B cell (primary cell): ENCODE results near the gene LMF2. TPM values are rescaled to one million over a fixed set of nuclear protein-coding genes. Genes with fewer than 3 reads are reported as not detected.

ENCODE experiments used
- ATAC-seq: fragments of 200-7000 bp; cut with Tn5 transposase; one replicate; pipeline ENCODE4 v1.10.0; 2021; ENCODE audit warnings: low read depth, mild to moderate bottlenecking, moderate number of reproducible peaks, moderate library complexity
- CTCF ChIA-PET: fragments of 350-600 bp; sonication (Branson Sonifier 250); formaldehyde crosslinking; loops from one replicate; lab custom pipeline; 2021; ENCODE audit warnings: antibody characterized with exemption, inconsistent platforms; lab: Charles Lee
- POLR2A ChIA-PET: fragments of 350-600 bp; sonication (Branson Sonifier 250); formaldehyde crosslinking; loops from one replicate; lab custom pipeline; 2021; ENCODE audit warnings: antibody characterized with exemption; lab: Charles Lee
- DNase-seq: peaks from one replicate; pipeline ENCODE4 v3.0.0; 2013
- H2AFZ ChIP-seq: 2 replicates; pipeline ENCODE4 v1.6.1; 2012; ENCODE audit warnings: mild to moderate bottlenecking, low read depth, low read length; ENCODE audit not compliant: insufficient read depth, poor library complexity, severe bottlenecking
- H3K27ac ChIP-seq, 2 donors: 1 replicate in 1 of 2; 2 replicates in 1 of 2; pipeline ENCODE4 v1.5.1; 2012 to 2013; ENCODE audit warnings: low read length in 2 of 2, mild to moderate bottlenecking in 2 of 2, moderate library complexity in 1 of 2
- H3K27me3 ChIP-seq, 4 experiments: fragments of 200-600 bp in 1 of 4; sonication (generic) in 1 of 4; replicated peaks in 1 of 4; 1 replicate in 2 of 4; 2 replicates in 2 of 4; pipeline versions ENCODE4 v1.6.1 to v1.7.0; 2013 to 2016; ENCODE audit warnings: low read length in 3 of 4, mild to moderate bottlenecking in 2 of 4, mixed read lengths in 1 of 4, moderate library complexity in 1 of 4; ENCODE audit not compliant: insufficient read depth in 4 of 4, control insufficient read depth in 3 of 4; ENCODE audit errors: control extremely low read depth in 1 of 4
- H3K36me3 ChIP-seq, 2 experiments: replicated peaks in 1 of 2; 1 replicate in 1 of 2; 2 replicates in 1 of 2; pipeline versions ENCODE4 v1.6.1 to v1.7.1; 2013; ENCODE audit warnings: low read length in 1 of 2; ENCODE audit not compliant: insufficient read depth in 2 of 2, control insufficient read depth in 1 of 2; ENCODE audit errors: control extremely low read depth in 1 of 2, extremely low read depth in 1 of 2
- H3K4me1 ChIP-seq, 2 donors: fragments of 200-600 bp in 1 of 2; sonication (generic) in 1 of 2; 1 replicate in 1 of 2; 2 replicates in 1 of 2; pipeline versions ENCODE4 v1.5.1 to v1.6.1; 2013 to 2017; ENCODE audit warnings: low read length in 2 of 2; ENCODE audit not compliant: control insufficient read depth in 2 of 2, insufficient read depth in 2 of 2
- H3K4me2 ChIP-seq: replicated peaks from 2 replicates; pipeline ENCODE3; 2012; ENCODE audit warnings: mild to moderate bottlenecking, low read depth, low read length; ENCODE audit not compliant: poor library complexity, severe bottlenecking
- H3K4me3 ChIP-seq, 5 experiments: fragments of 200-600 bp in 1 of 5; sonication (generic) in 1 of 5; 1 replicate in 3 of 5; 2 replicates in 2 of 5; pipeline versions ENCODE4 v1.5.1 to v1.7.0; 2011 to 2016; ENCODE audit warnings: low read length in 4 of 5, mild to moderate bottlenecking in 4 of 5, low read depth in 2 of 5, control low read depth in 1 of 5, moderate library complexity in 1 of 5; ENCODE audit not compliant: insufficient read depth in 1 of 5; ENCODE audit errors: control extremely low read depth in 1 of 5, extremely low read depth in 1 of 5
- H3K79me2 ChIP-seq: fragments of 200-600 bp; sonication (generic); one replicate; pipeline ENCODE4 v1.6.0; 2016; ENCODE audit warnings: low read length; ENCODE audit not compliant: control insufficient read depth, insufficient read depth
- H3K9ac ChIP-seq: fragments of 200-600 bp; sonication (generic); 2 replicates; pipeline ENCODE4 v1.6.1; 2017; ENCODE audit warnings: mild to moderate bottlenecking, low read length, moderate library complexity
- H3K9me3 ChIP-seq, 3 donors: one replicate each; pipeline versions ENCODE4 v1.6.1 to v1.7.1; 2013; ENCODE audit warnings: low read length in 2 of 3; ENCODE audit not compliant: control insufficient read depth in 2 of 3, insufficient read depth in 1 of 3; ENCODE audit errors: control extremely low read depth in 1 of 3
- H4K20me1 ChIP-seq: 2 replicates; pipeline ENCODE4 v1.6.0; 2012; ENCODE audit warnings: mild to moderate bottlenecking, low read length; ENCODE audit not compliant: insufficient read depth, control insufficient read depth, poor library complexity, severe bottlenecking
- H3K27ac Mint-ChIP-seq: one replicate; pipeline ENCODE4 v1.8.0; 2021; ENCODE audit warnings: mixed read lengths
- H3K27me3 Mint-ChIP-seq: one replicate; pipeline ENCODE4 v1.8.0; 2021; ENCODE audit warnings: mixed read lengths
- H3K4me1 Mint-ChIP-seq: one replicate; pipeline ENCODE4 v1.8.0; 2021; ENCODE audit warnings: mixed read lengths
- H3K4me3 Mint-ChIP-seq: one replicate; pipeline ENCODE4 v1.8.0; 2021; ENCODE audit warnings: mixed read lengths
- H3K9me3 Mint-ChIP-seq: one replicate; pipeline ENCODE4 v1.8.0; 2022; ENCODE audit warnings: mixed read lengths; ENCODE audit not compliant: insufficient read depth
- EZH2 ChIP-seq: IDR thresholded peaks from 2 replicates; pipeline ENCODE4 v1.6.1; 2012; ENCODE audit warnings: borderline replicate concordance, low read depth, mild to moderate bottlenecking, moderate library complexity, low read length; ENCODE audit not compliant: insufficient read depth, poor library complexity, severe bottlenecking
- WGBS: methylation state at CpG from one replicate; pipeline ENCODE4 v1.1.5; 2013; ENCODE audit warnings: missing lambda C conversion rate; ENCODE audit not compliant: insufficient coverage; 5-methylcytosine and 5-hydroxymethylcytosine counted together
- intact Hi-C: fragments of 100-400 bp; cut with micrococcal nuclease; formaldehyde crosslinking; loops from one replicate; pipeline ENCODE4 v1.10.0; 2022
- polyA plus RNA-seq: library from polyadenylated mRNA; depleted of rRNA; stranded (reverse); fragments of >200 nt; gene quantifications from 2 replicates; pipeline ENCODE4 v1.2.3, GENCODE V29; 2012
- total RNA-seq, 2 donors: library from RNA; stranded (reverse); fragments of 120-200 nt in 1 of 2; gene quantifications; 1 replicate in 1 of 2; 2 replicates in 1 of 2; pipeline versions ENCODE4 v1.2.3 to v1.2.4, GENCODE V29; 2013 to 2022
- TF ChIP-seq, protein P1 (sequence below): fragments of 200-600 bp; IDR thresholded peaks from one replicate; pipeline ENCODE4 v1.8.0; 2022; ENCODE audit warnings: antibody characterized with exemption, mild to moderate bottlenecking

The LMF2 gene
- total and polyA plus RNA-seq, 2 donors (not counting 1 experiment from before 2014, with no cell fraction given), result 128 to 316 TPM

DNA sequence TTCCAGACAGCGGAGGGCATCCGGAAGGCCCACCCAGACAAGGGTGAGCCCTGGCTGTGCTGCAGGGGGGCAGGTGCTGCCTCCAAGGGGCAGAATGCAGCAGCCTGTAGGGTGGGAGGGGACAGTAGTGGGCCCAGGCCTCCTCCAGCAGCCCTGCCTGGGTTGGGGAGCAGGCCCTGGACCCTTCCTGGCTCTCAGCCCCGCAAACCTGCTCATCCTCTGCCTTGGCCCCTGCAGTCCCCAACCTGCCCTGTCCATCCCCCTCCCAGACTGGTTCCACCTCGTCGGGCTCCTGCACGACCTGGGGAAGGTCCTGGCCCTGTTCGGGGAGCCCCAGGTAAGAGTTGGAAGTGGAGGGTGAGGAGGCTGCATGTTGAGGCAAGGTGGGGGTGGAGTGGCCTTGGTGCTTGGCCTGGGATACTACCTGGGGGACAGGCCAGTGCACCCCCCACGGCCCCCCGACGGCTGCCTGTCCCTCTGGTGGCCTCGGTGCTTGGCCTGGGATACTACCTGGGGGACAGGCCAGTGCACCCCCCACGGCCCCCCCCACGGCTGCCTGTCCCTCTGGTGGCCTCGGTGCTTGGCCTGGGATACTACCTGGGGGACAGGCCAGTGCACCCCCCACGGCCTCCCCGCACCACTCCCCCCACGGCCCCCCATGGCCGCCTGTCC lies 19.4 kb downstream of the LMF2 start:
- no peaks in the 10 kb centered on the region for H3K9me3 Mint-ChIP-seq
- intact Hi-C loops, result no loop called here
- no peak overlapping the region for H3K4me3 Mint-ChIP-seq
- H3K27ac ChIP-seq, result no peak overlapping the region
- no peak overlapping the region for H3K27ac Mint-ChIP-seq
- H3K79me2 ChIP-seq, result peaks cover 4% of the 10 kb centered on the region
- no peaks in the 10 kb centered on the region for H3K36me3 ChIP-seq
- POLR2A ChIA-PET, result no interaction called here
- H4K20me1 ChIP-seq, result no peaks in the 10 kb centered on the region
- H3K4me1 ChIP-seq, result peaks cover 13 to 22% of the 10 kb centered on the region in 2 donors
- H3K27me3 ChIP-seq, result peaks cover 0 to 8% (median 0%) of the 10 kb centered on the region in 4 experiments
- no peak overlapping the region for H3K4me3 ChIP-seq
- CTCF ChIA-PET, result no interaction called here
- no peak for TF ChIP-seq EZH2
- TF ChIP-seq, protein P1, sequence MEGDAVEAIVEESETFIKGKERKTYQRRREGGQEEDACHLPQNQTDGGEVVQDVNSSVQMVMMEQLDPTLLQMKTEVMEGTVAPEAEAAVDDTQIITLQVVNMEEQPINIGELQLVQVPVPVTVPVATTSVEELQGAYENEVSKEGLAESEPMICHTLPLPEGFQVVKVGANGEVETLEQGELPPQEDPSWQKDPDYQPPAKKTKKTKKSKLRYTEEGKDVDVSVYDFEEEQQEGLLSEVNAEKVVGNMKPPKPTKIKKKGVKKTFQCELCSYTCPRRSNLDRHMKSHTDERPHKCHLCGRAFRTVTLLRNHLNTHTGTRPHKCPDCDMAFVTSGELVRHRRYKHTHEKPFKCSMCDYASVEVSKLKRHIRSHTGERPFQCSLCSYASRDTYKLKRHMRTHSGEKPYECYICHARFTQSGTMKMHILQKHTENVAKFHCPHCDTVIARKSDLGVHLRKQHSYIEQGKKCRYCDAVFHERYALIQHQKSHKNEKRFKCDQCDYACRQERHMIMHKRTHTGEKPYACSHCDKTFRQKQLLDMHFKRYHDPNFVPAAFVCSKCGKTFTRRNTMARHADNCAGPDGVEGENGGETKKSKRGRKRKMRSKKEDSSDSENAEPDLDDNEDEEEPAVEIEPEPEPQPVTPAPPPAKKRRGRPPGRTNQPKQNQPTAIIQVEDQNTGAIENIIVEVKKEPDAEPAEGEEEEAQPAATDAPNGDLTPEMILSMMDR, result no peak
- no peak for ATAC-seq
- WGBS, result 86% methylated on average over 11 of the region's 18 CpGs
- no peaks in the 10 kb centered on the region for H3K9me3 ChIP-seq
- DNase-seq, result no peak
- no peak overlapping the region for H3K9ac ChIP-seq
- H3K27me3 Mint-ChIP-seq, result no peaks in the 10 kb centered on the region
- H3K4me2 ChIP-seq, result no peak overlapping the region
- no peak overlapping the region for H2AFZ ChIP-seq
- H3K4me1 Mint-ChIP-seq, result peaks cover 22% of the 10 kb centered on the region

DNA sequence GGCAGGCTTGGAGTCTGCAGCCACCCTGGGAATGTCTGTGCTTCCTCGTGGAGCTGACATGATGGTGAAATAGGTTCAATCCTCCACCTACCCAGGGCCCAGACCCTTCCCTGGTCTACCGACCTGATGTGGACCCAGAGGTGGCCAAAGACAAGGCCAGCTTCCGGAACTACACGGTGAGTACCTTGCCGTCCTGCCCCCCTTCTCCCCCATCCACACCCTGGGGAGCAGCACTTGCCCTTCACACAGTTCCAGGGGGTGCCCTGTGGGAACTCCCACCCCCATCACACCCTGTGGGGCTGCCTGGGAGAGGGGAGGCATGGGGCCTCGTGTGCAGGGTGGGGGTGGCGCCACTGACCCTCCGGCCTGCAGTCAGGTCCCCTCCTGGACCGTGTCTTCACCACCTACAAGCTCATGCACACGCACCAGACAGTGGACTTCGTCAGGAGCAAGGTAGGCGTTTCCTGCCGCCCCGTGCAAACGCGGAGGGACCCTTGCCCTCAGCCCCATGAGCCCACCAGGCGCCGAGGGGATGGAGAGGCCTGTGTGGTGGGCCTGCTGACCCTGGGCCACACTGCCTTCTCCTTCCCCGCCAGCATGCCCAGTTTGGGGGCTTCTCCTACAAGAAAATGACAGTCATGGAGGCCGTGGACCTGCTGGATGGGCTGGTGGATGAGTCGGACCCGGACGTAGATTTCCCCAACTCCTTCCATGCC lies 20.1 kb downstream of the LMF2 start:
- Histone ChIP-seq H4K20me1 (peaks cover 5% of the 10 kb centered on the region), H2AFZ (no peak overlapping the region), H3K27me3 (peaks cover 0 to 15% (median 2%) of the 10 kb centered on the region in 4 experiments), H3K9me3 (no peaks in the 10 kb centered on the region), H3K4me1 (peaks cover 13 to 27% of the 10 kb centered on the region in 2 donors), H3K4me3 (no peak overlapping the region), H3K27ac (no peak overlapping the region), H3K9ac (no peak overlapping the region), H3K36me3 (no peaks in the 10 kb centered on the region), H3K79me2 (peaks cover 4% of the 10 kb centered on the region), H3K4me2 (peak overlapping the region; percentile 17)
- 87% methylated on average over 14 of the region's 23 CpGs for WGBS
- ChIA-PET CTCF (interaction anchor here (1.1 to 2.0 kb wide), 2 partner anchors 38 to 159 kb away, joined by 3 to 4 read pairs; partner anchors contain the start of gene SCO2), POLR2A (no interaction called here)
- H3K27me3 Mint-ChIP-seq, result no peaks in the 10 kb centered on the region
- TF ChIP-seq, protein P1, result no peak
- TF ChIP-seq EZH2, result no peak
- H3K4me3 Mint-ChIP-seq, result no peak overlapping the region
- no peak overlapping the region for H3K27ac Mint-ChIP-seq
- DNase-seq, result no peak
- intact Hi-C loops, result no loop called here
- no peaks in the 10 kb centered on the region for H3K9me3 Mint-ChIP-seq
- ATAC-seq, result no peak
- H3K4me1 Mint-ChIP-seq, result peaks cover 22% of the 10 kb centered on the region
